ENCODE data around the gene CDH13.

CDH13 gene

GRCh38 chr16:83723901-83724300, 1097.1 kb downstream of the CDH13 start:
- H3K27ac ChIP-seq (ENCODE audit: low read depth, low read length): no peak overlapping the region
- H3K27me3 ChIP-seq (ENCODE audit: control insufficient read depth in 5 of 5, insufficient read depth in 4 of 5, low read length in 5 of 5): no peaks in the 10 kb centered on the region
- H3K9me3 ChIP-seq (ENCODE audit: control insufficient read depth in 5 of 5, low read length in 5 of 5): peaks cover 0 to 8% (median 2%) of the 10 kb centered on the region in 5 donors
- H3K9ac ChIP-seq (ENCODE audit: low read length in 5 of 5): no peak overlapping the region
- no peaks in the 10 kb centered on the region for H3K4me1 ChIP-seq (ENCODE audit: control insufficient read depth in 5 of 5, insufficient read depth in 5 of 5, low read length in 5 of 5)
- H3K36me3 ChIP-seq (ENCODE audit: control insufficient read depth in 5 of 5, insufficient read depth in 5 of 5, low read length in 5 of 5): no peaks in the 10 kb centered on the region
- H3K4me3 ChIP-seq (ENCODE audit: low read depth in 1 of 5, low read length in 5 of 5): no peak overlapping the region

GRCh38 chr16:83724585-83724984, 1097.8 kb downstream of the CDH13 start:
- Histone ChIP-seq H3K36me3 (ENCODE audit: control insufficient read depth in 5 of 5, insufficient read depth in 5 of 5, low read length in 5 of 5) (no peaks in the 10 kb centered on the region), H3K4me3 (ENCODE audit: low read depth in 1 of 5, low read length in 5 of 5) (no peak overlapping the region), H3K27me3 (ENCODE audit: control insufficient read depth in 5 of 5, insufficient read depth in 4 of 5, low read length in 5 of 5) (no peaks in the 10 kb centered on the region), H3K9ac (ENCODE audit: low read length in 5 of 5) (no peak overlapping the region), H3K27ac (ENCODE audit: low read depth, low read length) (no peak overlapping the region), H3K4me1 (ENCODE audit: control insufficient read depth in 5 of 5, insufficient read depth in 5 of 5, low read length in 5 of 5) (no peaks in the 10 kb centered on the region), H3K9me3 (ENCODE audit: control insufficient read depth in 5 of 5, low read length in 5 of 5) (peaks cover 0 to 11% (median 3%) of the 10 kb centered on the region in 5 donors)

GRCh38 chr16:83725313-83725712, 1098.5 kb downstream of the CDH13 start:
- H3K9ac ChIP-seq (ENCODE audit: low read length in 5 of 5): no peak overlapping the region
- H3K9me3 ChIP-seq (ENCODE audit: control insufficient read depth in 5 of 5, low read length in 5 of 5): peaks cover 0 to 11% (median 3%) of the 10 kb centered on the region in 5 donors
- H3K27ac ChIP-seq (ENCODE audit: low read depth, low read length): no peak overlapping the region
- H3K36me3 ChIP-seq (ENCODE audit: control insufficient read depth in 5 of 5, insufficient read depth in 5 of 5, low read length in 5 of 5): no peaks in the 10 kb centered on the region
- no peaks in the 10 kb centered on the region for H3K4me1 ChIP-seq (ENCODE audit: control insufficient read depth in 5 of 5, insufficient read depth in 5 of 5, low read length in 5 of 5)
- no peaks in the 10 kb centered on the region for H3K27me3 ChIP-seq (ENCODE audit: control insufficient read depth in 5 of 5, insufficient read depth in 4 of 5, low read length in 5 of 5)
- no peak overlapping the region for H3K4me3 ChIP-seq (ENCODE audit: low read depth in 1 of 5, low read length in 5 of 5)

GRCh38 chr16:83727018-83727417, 1100.2 kb downstream of the CDH13 start:
- no peak overlapping the region for H3K4me3 ChIP-seq (ENCODE audit: low read depth in 1 of 5, low read length in 5 of 5)
- no peaks in the 10 kb centered on the region for H3K4me1 ChIP-seq (ENCODE audit: control insufficient read depth in 5 of 5, insufficient read depth in 5 of 5, low read length in 5 of 5)
- no peaks in the 10 kb centered on the region for H3K36me3 ChIP-seq (ENCODE audit: control insufficient read depth in 5 of 5, insufficient read depth in 5 of 5, low read length in 5 of 5)
- H3K9ac ChIP-seq (ENCODE audit: low read length in 5 of 5): no peak overlapping the region
- no peaks in the 10 kb centered on the region for H3K27me3 ChIP-seq (ENCODE audit: control insufficient read depth in 5 of 5, insufficient read depth in 4 of 5, low read length in 5 of 5)
- peaks cover 0 to 11% (median 3%) of the 10 kb centered on the region in 5 donors for H3K9me3 ChIP-seq (ENCODE audit: control insufficient read depth in 5 of 5, low read length in 5 of 5)
- no peak overlapping the region for H3K27ac ChIP-seq (ENCODE audit: low read depth, low read length)

GRCh38 chr16:83727751-83728352, 1101.1 kb downstream of the CDH13 start:
- Histone ChIP-seq H3K4me3 (ENCODE audit: low read depth in 1 of 5, low read length in 5 of 5) (no peak overlapping the region), H3K4me1 (ENCODE audit: control insufficient read depth in 5 of 5, insufficient read depth in 5 of 5, low read length in 5 of 5) (no peaks in the 10 kb centered on the region), H3K9me3 (ENCODE audit: control insufficient read depth in 5 of 5, low read length in 5 of 5) (peaks cover 0 to 11% (median 3%) of the 10 kb centered on the region in 5 donors), H3K27ac (ENCODE audit: low read depth, low read length) (no peak overlapping the region), H3K27me3 (ENCODE audit: control insufficient read depth in 5 of 5, insufficient read depth in 4 of 5, low read length in 5 of 5) (no peaks in the 10 kb centered on the region), H3K36me3 (ENCODE audit: control insufficient read depth in 5 of 5, insufficient read depth in 5 of 5, low read length in 5 of 5) (no peaks in the 10 kb centered on the region), H3K9ac (ENCODE audit: low read length in 5 of 5) (no peak overlapping the region)

GRCh38 chr16:83728492-83728891, 1101.7 kb downstream of the CDH13 start:
- Histone ChIP-seq H3K4me1 (ENCODE audit: control insufficient read depth in 5 of 5, insufficient read depth in 5 of 5, low read length in 5 of 5) (no peaks in the 10 kb centered on the region), H3K36me3 (ENCODE audit: control insufficient read depth in 5 of 5, insufficient read depth in 5 of 5, low read length in 5 of 5) (no peaks in the 10 kb centered on the region), H3K27me3 (ENCODE audit: control insufficient read depth in 5 of 5, insufficient read depth in 4 of 5, low read length in 5 of 5) (no peaks in the 10 kb centered on the region), H3K27ac (ENCODE audit: low read depth, low read length) (no peak overlapping the region), H3K4me3 (ENCODE audit: low read depth in 1 of 5, low read length in 5 of 5) (no peak overlapping the region), H3K9ac (ENCODE audit: low read length in 5 of 5) (no peak overlapping the region), H3K9me3 (ENCODE audit: control insufficient read depth in 5 of 5, low read length in 5 of 5) (peaks cover 0 to 11% (median 3%) of the 10 kb centered on the region in 5 donors)

- Histone ChIP-seq H3K27ac (ENCODE audit: low read depth, low read length) (no peak overlapping the region), H3K9me3 (ENCODE audit: control insufficient read depth in 5 of 5, low read length in 5 of 5) (peaks cover 0 to 20% (median 12%) of the 10 kb centered on the region in 5 donors), H3K36me3 (ENCODE audit: control insufficient read depth in 5 of 5, insufficient read depth in 5 of 5, low read length in 5 of 5) (no peaks in the 10 kb centered on the region), H3K4me1 (ENCODE audit: control insufficient read depth in 5 of 5, insufficient read depth in 5 of 5, low read length in 5 of 5) (no peaks in the 10 kb centered on the region), H3K4me3 (ENCODE audit: low read depth in 1 of 5, low read length in 5 of 5) (no peak overlapping the region), H3K9ac (ENCODE audit: low read length in 5 of 5) (no peak overlapping the region), H3K27me3 (ENCODE audit: control insufficient read depth in 5 of 5, insufficient read depth in 4 of 5, low read length in 5 of 5) (no peaks in the 10 kb centered on the region)
Measured at GRCh38 chr16:83730812-83731211, 1104.0 kb downstream of the CDH13 start.

GRCh38 chr16:83732536-83732935, 1105.8 kb downstream of the CDH13 start:
- H3K4me1 ChIP-seq (ENCODE audit: control insufficient read depth in 5 of 5, insufficient read depth in 5 of 5, low read length in 5 of 5): no peaks in the 10 kb centered on the region
- no peak overlapping the region for H3K9ac ChIP-seq (ENCODE audit: low read length in 5 of 5)
- H3K27ac ChIP-seq (ENCODE audit: low read depth, low read length): no peak overlapping the region
- peaks cover 0 to 20% (median 12%) of the 10 kb centered on the region in 5 donors for H3K9me3 ChIP-seq (ENCODE audit: control insufficient read depth in 5 of 5, low read length in 5 of 5)
- no peaks in the 10 kb centered on the region for H3K36me3 ChIP-seq (ENCODE audit: control insufficient read depth in 5 of 5, insufficient read depth in 5 of 5, low read length in 5 of 5)
- no peaks in the 10 kb centered on the region for H3K27me3 ChIP-seq (ENCODE audit: control insufficient read depth in 5 of 5, insufficient read depth in 4 of 5, low read length in 5 of 5)
- H3K4me3 ChIP-seq (ENCODE audit: low read depth in 1 of 5, low read length in 5 of 5): no peak overlapping the region

GRCh38 chr16:83733301-83733700, 1106.5 kb downstream of the CDH13 start:
- H3K9me3 ChIP-seq (ENCODE audit: control insufficient read depth in 5 of 5, low read length in 5 of 5): peaks cover 0 to 18% (median 12%) of the 10 kb centered on the region in 5 donors
- no peak overlapping the region for H3K4me3 ChIP-seq (ENCODE audit: low read depth in 1 of 5, low read length in 5 of 5)
- no peak overlapping the region for H3K27ac ChIP-seq (ENCODE audit: low read depth, low read length)
- peaks cover 0 to 2% (median 0%) of the 10 kb centered on the region in 5 donors for H3K27me3 ChIP-seq (ENCODE audit: control insufficient read depth in 5 of 5, insufficient read depth in 4 of 5, low read length in 5 of 5)
- H3K4me1 ChIP-seq (ENCODE audit: control insufficient read depth in 5 of 5, insufficient read depth in 5 of 5, low read length in 5 of 5): no peaks in the 10 kb centered on the region
- no peaks in the 10 kb centered on the region for H3K36me3 ChIP-seq (ENCODE audit: control insufficient read depth in 5 of 5, insufficient read depth in 5 of 5, low read length in 5 of 5)
- H3K9ac ChIP-seq (ENCODE audit: low read length in 5 of 5): no peak overlapping the region

- H3K9ac ChIP-seq (ENCODE audit: low read length in 5 of 5): no peak overlapping the region
- no peak overlapping the region for H3K4me3 ChIP-seq (ENCODE audit: low read depth in 1 of 5, low read length in 5 of 5)
- H3K36me3 ChIP-seq (ENCODE audit: control insufficient read depth in 5 of 5, insufficient read depth in 5 of 5, low read length in 5 of 5): no peaks in the 10 kb centered on the region
Measured at GRCh38 chr16:83734136-83734535, 1107.4 kb downstream of the CDH13 start.

More at GRCh38 chr16:83734136-83734535, 1107.4 kb downstream of the CDH13 start:
- peaks cover 0 to 18% (median 9%) of the 10 kb centered on the region in 5 donors for H3K9me3 ChIP-seq (ENCODE audit: control insufficient read depth in 5 of 5, low read length in 5 of 5)
- peaks cover 0 to 2% (median 0%) of the 10 kb centered on the region in 5 donors for H3K27me3 ChIP-seq (ENCODE audit: control insufficient read depth in 5 of 5, insufficient read depth in 4 of 5, low read length in 5 of 5)
- no peaks in the 10 kb centered on the region for H3K4me1 ChIP-seq (ENCODE audit: control insufficient read depth in 5 of 5, insufficient read depth in 5 of 5, low read length in 5 of 5)
- H3K27ac ChIP-seq (ENCODE audit: low read depth, low read length): no peak overlapping the region
